ENCODE data around the gene TRAPPC8. TPM values are rescaled to one million over a fixed set of nuclear protein-coding genes. Genes with fewer than 3 reads are reported as not detected.
A peak's percentile ranks its signal among the peaks of the same experiment; 100 is the strongest.

TRAPPC8 gene
- total and polyA plus RNA-seq, 2 experiments from 2014 or later = 27.2 to 66.2 TPM

- H3K36me3 ChIP-seq (ENCODE audit: insufficient read depth) = no peaks in the 10 kb centered on the region
- H3K4me2 ChIP-seq = no peak overlapping the region
- H3K4me1 ChIP-seq (ENCODE audit: insufficient read depth) = peaks cover 34% of the 10 kb centered on the region
- Mint-ChIP-seq H3K27ac (no peak overlapping the region), H3K36me3 (ENCODE audit: low read depth) (peaks cover 12% of the 10 kb centered on the region; the same call in 2 of the 3 replicates), H3K4me1 (peaks cover 21% of the 10 kb centered on the region), H3K9me3 (peaks cover 12% of the 10 kb centered on the region), H3K27me3 (ENCODE audit: insufficient read depth, low read depth, poor library complexity) (peaks cover 5% of the 10 kb centered on the region), H3K4me3 (no peak overlapping the region)
- H3K79me2 ChIP-seq (replicated peaks; ENCODE audit: insufficient read depth) = no peaks in the 10 kb centered on the region
- ATAC-seq = no peak
- DNase-seq (ENCODE audit: low spot score) = no peak
- H3K4me3 ChIP-seq = no peak overlapping the region
- no peaks in the 10 kb centered on the region for H3K27me3 ChIP-seq (ENCODE audit: insufficient read depth)
- 0 out of 2 replicates have a peak, but pooled peaks cover 4% of the 10 kb centered on the region for H3F3A ChIP-seq (replicated peaks; ENCODE audit: low read depth)
- TF ChIP-seq ZNF331 (CRISPR knock-in tag; IDR thresholded peaks at IDR 0.05; ENCODE audit: low read depth) (no peak), ZNF462 (CRISPR knock-in tag; IDR thresholded peaks at IDR 0.05) (no peak), CTCF (conservative IDR thresholded peaks at IDR 0.05; ENCODE audit: low read depth in 2 of 2) (no peak), POLR2AphosphoS5 (IDR thresholded peaks at IDR 0.05; ENCODE audit: low read depth) (no peak), EZH2 (IDR thresholded peaks at IDR 0.05; ENCODE audit: low read depth, unreplicated experiment) (no peak), JUNB (IDR thresholded peaks at IDR 0.05; ENCODE audit: unreplicated experiment) (no peak), ZNF114 (CRISPR knock-in tag; IDR thresholded peaks at IDR 0.05) (no peak), STAT1 (IDR thresholded peaks at IDR 0.05; ENCODE audit: unreplicated experiment) (no peak), ETS1 (IDR thresholded peaks at IDR 0.05) (no peak), EZH2phosphoT487 (IDR thresholded peaks at IDR 0.05; ENCODE audit: unreplicated experiment) (no peak), CREB1 (CRISPR knock-in tag; IDR thresholded peaks at IDR 0.05; ENCODE audit: low read depth) (no peak), NANOG (IDR thresholded peaks at IDR 0.05; ENCODE audit: borderline replicate concordance) (no peak)
- no peaks in the 10 kb centered on the region for H4K20me1 ChIP-seq (replicated peaks; ENCODE audit: insufficient read depth)
- no peak overlapping the region for H3K27ac ChIP-seq (ENCODE audit: low read depth)
- peaks cover 2% of the 10 kb centered on the region; the same call in 1 of the 2 replicates for H3K9me2 ChIP-seq (ENCODE audit: insufficient read depth)
- 0 out of 2 replicates have a peak overlapping the region, but pooled peaks have one; percentile 40 for H2AFZ ChIP-seq
These were observed 9.3 kb upstream of the TRAPPC8 start for GRCh38 chr18:31952223-31952622.
